Measurements from ENCODE around the gene E2F2. TPM values are rescaled to one million over a fixed set of nuclear protein-coding genes. Genes with fewer than 3 reads are reported as not detected.

Gene E2F2
- total and polyA plus RNA-seq, 2 of the 13 experiments (the other 11 are each of a cell fraction or from before 2014, with no cell fraction given) = 0.65 to 6.6 TPM

DNA sequence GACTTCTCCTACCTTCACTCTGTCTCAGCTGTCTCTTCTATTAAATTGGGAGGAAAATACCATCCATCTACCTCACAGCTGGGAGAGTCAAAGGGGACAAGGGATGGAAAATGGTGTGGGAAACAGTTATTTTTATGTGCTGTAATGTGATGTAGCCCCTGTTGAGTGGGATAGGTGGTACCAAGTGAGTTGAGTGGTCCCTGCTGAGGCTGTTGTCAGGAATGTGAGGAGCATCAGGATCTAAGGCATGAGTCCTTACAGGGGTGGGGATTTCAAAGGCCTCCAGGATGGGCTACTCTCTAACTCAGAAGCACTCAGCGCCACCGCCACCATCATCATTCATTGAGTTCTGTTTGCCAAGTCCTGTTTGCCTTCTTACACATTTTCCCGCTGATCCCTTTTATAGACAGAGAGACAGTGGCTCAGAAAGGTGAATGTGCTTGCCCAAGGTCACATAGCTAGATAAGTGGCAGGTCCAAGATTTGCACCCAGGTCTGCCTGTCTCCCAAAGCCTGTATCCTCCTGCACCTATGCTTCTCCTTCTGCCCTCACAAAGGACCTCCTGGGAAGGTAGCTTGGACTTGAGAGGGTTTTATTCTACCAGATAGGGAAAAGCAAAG lies 32.8 kb upstream of the E2F2 start (continued):
- TF ChIP-seq, protein P1, sequence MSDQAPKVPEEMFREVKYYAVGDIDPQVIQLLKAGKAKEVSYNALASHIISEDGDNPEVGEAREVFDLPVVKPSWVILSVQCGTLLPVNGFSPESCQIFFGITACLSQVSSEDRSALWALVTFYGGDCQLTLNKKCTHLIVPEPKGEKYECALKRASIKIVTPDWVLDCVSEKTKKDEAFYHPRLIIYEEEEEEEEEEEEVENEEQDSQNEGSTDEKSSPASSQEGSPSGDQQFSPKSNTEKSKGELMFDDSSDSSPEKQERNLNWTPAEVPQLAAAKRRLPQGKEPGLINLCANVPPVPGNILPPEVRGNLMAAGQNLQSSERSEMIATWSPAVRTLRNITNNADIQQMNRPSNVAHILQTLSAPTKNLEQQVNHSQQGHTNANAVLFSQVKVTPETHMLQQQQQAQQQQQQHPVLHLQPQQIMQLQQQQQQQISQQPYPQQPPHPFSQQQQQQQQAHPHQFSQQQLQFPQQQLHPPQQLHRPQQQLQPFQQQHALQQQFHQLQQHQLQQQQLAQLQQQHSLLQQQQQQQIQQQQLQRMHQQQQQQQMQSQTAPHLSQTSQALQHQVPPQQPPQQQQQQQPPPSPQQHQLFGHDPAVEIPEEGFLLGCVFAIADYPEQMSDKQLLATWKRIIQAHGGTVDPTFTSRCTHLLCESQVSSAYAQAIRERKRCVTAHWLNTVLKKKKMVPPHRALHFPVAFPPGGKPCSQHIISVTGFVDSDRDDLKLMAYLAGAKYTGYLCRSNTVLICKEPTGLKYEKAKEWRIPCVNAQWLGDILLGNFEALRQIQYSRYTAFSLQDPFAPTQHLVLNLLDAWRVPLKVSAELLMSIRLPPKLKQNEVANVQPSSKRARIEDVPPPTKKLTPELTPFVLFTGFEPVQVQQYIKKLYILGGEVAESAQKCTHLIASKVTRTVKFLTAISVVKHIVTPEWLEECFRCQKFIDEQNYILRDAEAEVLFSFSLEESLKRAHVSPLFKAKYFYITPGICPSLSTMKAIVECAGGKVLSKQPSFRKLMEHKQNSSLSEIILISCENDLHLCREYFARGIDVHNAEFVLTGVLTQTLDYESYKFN (CRISPR knock-in tag; conservative IDR thresholded peaks at IDR 0.05) = peak; percentile 60
- no peak for TF ChIP-seq STAG1 (CRISPR knock-in tag; IDR thresholded peaks at IDR 0.05)
- no peak for TF ChIP-seq ARNT2 (CRISPR knock-in tag; IDR thresholded peaks at IDR 0.05; ENCODE audit: low read depth)
- TF ChIP-seq, protein P2, sequence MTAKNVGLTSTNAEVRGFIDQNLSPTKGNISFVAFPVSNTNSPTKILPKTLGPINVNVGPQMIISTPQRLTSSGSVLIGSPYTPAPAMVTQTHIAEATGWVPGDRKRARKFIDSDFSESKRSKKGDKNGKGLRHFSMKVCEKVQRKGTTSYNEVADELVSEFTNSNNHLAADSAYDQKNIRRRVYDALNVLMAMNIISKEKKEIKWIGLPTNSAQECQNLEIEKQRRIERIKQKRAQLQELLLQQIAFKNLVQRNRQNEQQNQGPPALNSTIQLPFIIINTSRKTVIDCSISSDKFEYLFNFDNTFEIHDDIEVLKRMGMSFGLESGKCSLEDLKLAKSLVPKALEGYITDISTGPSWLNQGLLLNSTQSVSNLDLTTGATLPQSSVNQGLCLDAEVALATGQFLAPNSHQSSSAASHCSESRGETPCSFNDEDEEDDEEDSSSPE (CRISPR knock-in tag; IDR thresholded peaks at IDR 0.05) = peak; percentile 56; the same call in 1 of the 2 replicates
- no peak for TF ChIP-seq ERF (CRISPR knock-in tag; IDR thresholded peaks at IDR 0.05)
- no peak for TF ChIP-seq JUN (CRISPR knock-in tag; IDR thresholded peaks at IDR 0.05)
- TF ChIP-seq ZBTB4 (CRISPR knock-in tag; IDR thresholded peaks at IDR 0.05; ENCODE audit: borderline replicate concordance) = no peak
- no peak for TF ChIP-seq MED8 (CRISPR knock-in tag; IDR thresholded peaks at IDR 0.05; ENCODE audit: insufficient replicate concordance)
- peak; percentile 32 for TF ChIP-seq TEAD3 (CRISPR knock-in tag; optimal IDR thresholded peaks at IDR 0.05; ENCODE audit: borderline replicate concordance)
- TF ChIP-seq SRY (CRISPR knock-in tag; IDR thresholded peaks at IDR 0.05) = no peak
- no peak for TF ChIP-seq ELF4 (CRISPR knock-in tag; IDR thresholded peaks at IDR 0.05; ENCODE audit: borderline replicate concordance)
- TF ChIP-seq ZFYVE20 (CRISPR knock-in tag; IDR thresholded peaks at IDR 0.05; ENCODE audit: borderline replicate concordance, low read depth) = no peak
- TF ChIP-seq KDM5A (IDR thresholded peaks at IDR 0.05; ENCODE audit: borderline replicate concordance, low read length) = no peak
- no peak for TF ChIP-seq NRL (CRISPR knock-in tag; IDR thresholded peaks at IDR 0.05; ENCODE audit: borderline replicate concordance)
- no peak for TF ChIP-seq PRDM4 (CRISPR knock-in tag; IDR thresholded peaks at IDR 0.05; ENCODE audit: borderline replicate concordance)
- no peak for TF ChIP-seq ZBTB3 (CRISPR knock-in tag; IDR thresholded peaks at IDR 0.05; ENCODE audit: borderline replicate concordance, low read depth)
- peak in 1 of 2 experiments; percentile 80; a peak in 3 of 4 replicates for TF ChIP-seq EP300 (IDR thresholded peaks at IDR 0.05; ENCODE audit: low read depth in 2 of 2, low read length in 2 of 2)
- TF ChIP-seq EP300 (CRISPR knock-in tag; IDR thresholded peaks at IDR 0.05; ENCODE audit: borderline replicate concordance) = peak; percentile 52; the same call in 1 of the 2 replicates

Measured in HepG2 (cell line).